Measurements from ENCODE around the gene MTFP1.
"Not testable (repeated sequence)": the region's sequence is repeated elsewhere in the genome, so short reads cannot be mapped to it uniquely, and the experiment has no call there.

The MTFP1 gene

DNA sequence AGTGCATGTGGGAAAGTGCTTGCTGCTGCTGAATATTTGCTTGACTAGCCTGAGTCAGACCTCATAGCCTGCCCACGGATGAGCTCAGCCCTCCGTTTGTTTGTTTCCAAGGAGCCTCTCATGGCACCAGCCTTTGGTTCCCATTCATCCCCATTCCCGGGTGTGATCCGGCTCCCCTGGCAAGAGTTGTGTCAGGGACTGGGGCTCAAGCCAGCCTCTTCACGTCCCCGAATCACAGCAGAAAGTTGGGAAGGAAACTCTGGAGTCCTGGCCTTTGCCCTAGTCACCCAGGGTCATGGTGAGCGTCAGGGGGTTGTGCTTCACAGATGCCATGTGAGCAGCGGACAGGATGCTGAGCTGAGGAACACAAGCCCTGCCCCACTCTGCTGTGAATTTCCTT lies 32.4 kb downstream of the MTFP1 start:
- Histone ChIP-seq H3K36me3 (ENCODE audit: insufficient read depth, low read length) (no peaks in the 10 kb centered on the region), H3K4me3 (ENCODE audit: low read length) (no peak overlapping the region), H2AFZ (ENCODE audit: low read depth, low read length) (no peak overlapping the region), H3K9me3 (ENCODE audit: low read length) (no peaks in the 10 kb centered on the region), H3K27me3 (ENCODE audit: insufficient read depth, low read length) (peaks cover 1% of the 10 kb centered on the region), H3K4me1 (ENCODE audit: insufficient read depth, low read length) (no peaks in the 10 kb centered on the region)

DNA sequence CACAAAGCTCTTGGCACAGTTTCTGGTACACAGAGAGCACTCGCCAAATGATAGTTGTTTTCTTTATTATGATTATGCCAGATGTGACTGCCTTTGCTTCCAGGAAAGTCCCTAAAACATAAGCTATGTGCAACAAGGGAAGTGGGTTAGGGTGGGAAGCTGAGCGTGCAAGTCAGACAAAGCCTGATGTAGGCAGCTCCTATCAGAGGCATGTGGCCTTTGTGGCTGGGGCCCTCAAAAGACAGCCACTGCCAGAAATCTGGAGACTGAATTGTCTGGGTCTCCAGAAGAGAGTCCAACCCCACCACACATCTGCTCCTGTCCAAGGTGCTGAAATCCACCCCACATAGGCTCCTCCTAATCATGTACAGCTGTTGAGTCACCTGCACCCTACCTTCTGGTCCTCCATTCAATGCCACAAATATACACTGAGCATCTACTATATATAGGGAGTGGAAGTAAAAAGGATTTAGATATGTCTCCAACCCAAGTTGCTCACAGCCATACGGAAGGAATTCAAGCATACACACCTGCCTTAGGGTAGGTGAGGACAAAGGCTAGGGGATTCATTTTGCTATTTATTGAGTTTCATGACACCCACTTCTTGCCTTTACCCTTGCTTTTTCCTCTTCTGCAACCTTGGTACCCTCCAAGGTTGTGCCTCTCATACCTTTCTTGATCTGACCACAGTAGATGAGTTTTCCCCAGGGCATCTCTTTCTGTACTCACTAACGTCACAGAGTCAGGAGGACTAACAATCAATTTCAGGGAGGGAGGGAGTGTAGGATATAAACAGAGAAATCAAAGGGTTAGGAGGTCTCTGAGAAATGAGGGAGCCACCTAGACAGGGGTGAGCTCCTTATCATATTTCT lies 33.8 kb downstream of the MTFP1 start:
- H3K4me1 ChIP-seq (ENCODE audit: insufficient read depth, low read length), result no peaks in the 10 kb centered on the region
- H3K9me3 ChIP-seq (ENCODE audit: low read length), result no peaks in the 10 kb centered on the region
- peaks cover 6% of the 10 kb centered on the region for H3K27me3 ChIP-seq (ENCODE audit: insufficient read depth, low read length)
- H3K4me3 ChIP-seq (ENCODE audit: low read length), result no peak overlapping the region
- H2AFZ ChIP-seq (ENCODE audit: low read depth, low read length), result no peak overlapping the region
- no peaks in the 10 kb centered on the region for H3K36me3 ChIP-seq (ENCODE audit: insufficient read depth, low read length)

DNA sequence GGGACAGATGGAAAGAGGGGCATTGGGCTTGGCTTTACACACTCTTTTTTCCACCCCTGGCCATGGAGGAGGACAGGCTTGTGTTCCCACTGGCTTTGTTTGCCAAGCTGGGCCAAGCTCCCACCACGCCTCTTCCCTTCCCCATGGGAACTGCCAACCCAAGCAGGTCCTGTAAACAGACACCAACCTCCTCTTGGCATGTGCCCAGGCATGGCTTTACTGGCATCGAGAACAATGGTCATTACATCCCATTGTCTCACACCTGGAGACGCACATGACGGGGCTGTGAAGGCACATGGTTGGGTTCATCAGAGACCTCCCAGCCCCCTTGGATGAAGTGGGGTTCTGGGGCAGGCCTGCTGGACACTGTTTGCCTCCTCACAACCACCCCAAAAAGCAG lies 34.6 kb downstream of the MTFP1 start:
- Histone ChIP-seq H2AFZ (ENCODE audit: low read depth, low read length) (no peak overlapping the region), H3K27me3 (ENCODE audit: insufficient read depth, low read length) (peaks cover 6% of the 10 kb centered on the region), H3K9me3 (ENCODE audit: low read length) (no peaks in the 10 kb centered on the region), H3K4me1 (ENCODE audit: insufficient read depth, low read length) (no peaks in the 10 kb centered on the region), H3K36me3 (ENCODE audit: insufficient read depth, low read length) (no peaks in the 10 kb centered on the region), H3K4me3 (ENCODE audit: low read length) (no peak overlapping the region)

DNA sequence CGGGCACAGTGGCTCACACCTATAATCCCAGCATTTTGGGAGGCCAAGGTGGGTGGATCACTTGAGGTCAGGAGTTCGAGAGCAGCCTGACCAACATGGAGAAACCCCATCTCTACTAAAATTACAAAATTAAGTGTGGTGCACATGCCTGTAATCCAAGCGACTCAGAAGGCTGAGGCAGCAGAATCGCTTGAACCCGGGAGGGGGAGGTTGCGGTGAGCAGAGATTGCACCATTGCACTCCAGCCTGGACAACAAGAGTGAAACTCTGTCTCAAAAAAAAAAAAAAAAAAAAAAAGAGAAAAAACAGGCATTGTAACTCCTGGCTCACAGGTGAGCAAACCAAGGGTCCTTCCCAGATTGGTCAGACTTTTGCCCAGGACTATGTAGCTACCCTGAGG lies 35.0 kb downstream of the MTFP1 start:
- not testable (repeated sequence) for H3K4me3 ChIP-seq (ENCODE audit: low read length); H3K36me3 ChIP-seq (ENCODE audit: insufficient read depth, low read length); H3K9me3 ChIP-seq (ENCODE audit: low read length); H3K27me3 ChIP-seq (ENCODE audit: insufficient read depth, low read length); H3K4me1 ChIP-seq (ENCODE audit: insufficient read depth, low read length); H2AFZ ChIP-seq (ENCODE audit: low read depth, low read length)

DNA sequence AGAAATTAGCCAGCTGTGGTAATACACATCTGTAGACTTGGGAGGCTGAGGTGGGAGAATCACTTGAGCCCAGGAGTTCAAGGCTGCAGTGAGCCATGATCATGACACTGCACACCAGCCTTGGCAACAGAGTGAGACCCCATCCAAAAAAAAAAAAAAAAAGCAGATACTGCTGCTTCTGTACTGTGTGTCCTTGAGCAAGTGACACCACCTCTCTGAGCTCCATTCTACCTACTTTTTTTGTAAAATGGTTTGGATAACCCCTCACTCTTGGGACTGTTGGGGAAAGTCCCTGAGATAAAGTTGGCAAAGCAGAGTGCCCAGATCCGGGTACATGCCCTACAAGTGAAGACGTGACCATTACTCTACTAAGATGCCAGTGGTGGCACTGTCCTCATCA lies 43.6 kb downstream of the MTFP1 start:
- H3K4me3 ChIP-seq (ENCODE audit: low read length), result no peak overlapping the region
- no peak overlapping the region for H2AFZ ChIP-seq (ENCODE audit: low read depth, low read length)
- H3K9me3 ChIP-seq (ENCODE audit: low read length), result no peaks in the 10 kb centered on the region
- H3K36me3 ChIP-seq (ENCODE audit: insufficient read depth, low read length), result no peaks in the 10 kb centered on the region
- no peaks in the 10 kb centered on the region for H3K4me1 ChIP-seq (ENCODE audit: insufficient read depth, low read length)
- peaks cover 13% of the 10 kb centered on the region for H3K27me3 ChIP-seq (ENCODE audit: insufficient read depth, low read length)

DNA sequence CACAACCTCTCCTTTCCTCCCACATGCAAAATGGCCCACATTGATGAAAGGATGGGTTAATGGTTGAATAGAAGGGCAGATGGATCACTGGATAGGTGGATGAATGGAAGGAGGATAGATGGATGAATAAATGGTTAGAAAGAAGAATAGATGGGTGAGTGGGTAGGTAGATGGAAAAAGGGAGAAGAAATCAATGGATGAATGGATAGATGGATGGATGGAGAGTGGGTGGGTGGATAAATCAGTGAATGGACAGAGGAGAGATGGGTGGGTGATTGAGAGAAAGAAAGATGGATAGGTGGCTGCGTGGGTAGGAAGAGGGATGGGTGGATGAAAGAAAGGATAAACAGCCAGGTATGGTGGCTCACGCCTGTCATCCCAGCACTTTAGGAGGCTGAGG lies 45.1 kb downstream of the MTFP1 start:
- Histone ChIP-seq H3K4me3 (ENCODE audit: low read length) (no peak overlapping the region), H3K36me3 (ENCODE audit: insufficient read depth, low read length) (no peaks in the 10 kb centered on the region), H2AFZ (ENCODE audit: low read depth, low read length) (no peak overlapping the region), H3K9me3 (ENCODE audit: low read length) (no peaks in the 10 kb centered on the region), H3K27me3 (ENCODE audit: insufficient read depth, low read length) (peaks cover 13% of the 10 kb centered on the region), H3K4me1 (ENCODE audit: insufficient read depth, low read length) (no peaks in the 10 kb centered on the region)

DNA sequence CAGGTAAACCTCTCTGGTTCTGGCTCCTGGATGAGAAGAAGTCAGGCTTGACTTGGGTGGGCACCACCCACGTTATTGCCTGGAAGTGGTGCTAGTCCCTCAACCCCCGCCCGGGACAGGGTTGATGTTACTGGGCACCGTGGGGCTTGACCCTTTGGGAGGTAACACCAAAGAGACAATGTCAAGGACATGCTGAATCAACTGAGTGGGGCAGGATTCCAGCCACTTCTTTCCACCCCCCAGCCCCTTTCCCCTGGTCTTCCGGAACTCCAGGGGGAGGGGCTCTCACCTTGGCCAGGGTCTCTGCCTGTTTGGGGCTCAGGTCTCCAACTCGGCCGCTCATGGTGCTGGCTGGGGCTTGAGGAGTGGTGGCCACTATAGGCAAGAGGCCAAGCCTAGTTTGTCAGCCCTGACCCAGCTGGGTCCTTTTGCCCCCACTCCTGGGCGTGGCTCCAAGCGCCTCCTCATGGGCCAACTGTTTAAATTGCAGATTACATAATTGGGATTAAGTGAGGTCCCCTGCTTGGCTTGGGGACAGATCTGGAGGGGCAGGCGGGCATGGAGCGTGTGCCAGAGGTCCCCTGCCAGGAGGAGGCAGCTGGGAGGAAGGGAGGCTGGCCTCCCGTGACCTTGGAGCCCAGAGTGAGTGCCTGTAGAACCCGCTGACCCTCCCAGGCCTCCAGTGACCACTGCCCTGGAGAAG lies 46.2 kb downstream of the MTFP1 start, which contains the start of gene SEC14L3:
TSS of gene SEC14L3 (minus strand) at position 402 of the 703 bp plus-strand sequence. CDS start at position 343, 59 bp downstream.
- Histone ChIP-seq H3K4me3 (ENCODE audit: low read length) (no peak within 1 kb of the TSS), H3K27me3 (ENCODE audit: insufficient read depth, low read length) (peaks cover 10% of the 10 kb centered on the region), H3K9me3 (ENCODE audit: low read length) (no peaks in the 10 kb centered on the region), H2AFZ (ENCODE audit: low read depth, low read length) (no peak within 1 kb of the TSS), H3K4me1 (ENCODE audit: insufficient read depth, low read length) (no peaks in the 10 kb centered on the region), H3K36me3 (ENCODE audit: insufficient read depth, low read length) (no peaks in the 10 kb centered on the region)

DNA sequence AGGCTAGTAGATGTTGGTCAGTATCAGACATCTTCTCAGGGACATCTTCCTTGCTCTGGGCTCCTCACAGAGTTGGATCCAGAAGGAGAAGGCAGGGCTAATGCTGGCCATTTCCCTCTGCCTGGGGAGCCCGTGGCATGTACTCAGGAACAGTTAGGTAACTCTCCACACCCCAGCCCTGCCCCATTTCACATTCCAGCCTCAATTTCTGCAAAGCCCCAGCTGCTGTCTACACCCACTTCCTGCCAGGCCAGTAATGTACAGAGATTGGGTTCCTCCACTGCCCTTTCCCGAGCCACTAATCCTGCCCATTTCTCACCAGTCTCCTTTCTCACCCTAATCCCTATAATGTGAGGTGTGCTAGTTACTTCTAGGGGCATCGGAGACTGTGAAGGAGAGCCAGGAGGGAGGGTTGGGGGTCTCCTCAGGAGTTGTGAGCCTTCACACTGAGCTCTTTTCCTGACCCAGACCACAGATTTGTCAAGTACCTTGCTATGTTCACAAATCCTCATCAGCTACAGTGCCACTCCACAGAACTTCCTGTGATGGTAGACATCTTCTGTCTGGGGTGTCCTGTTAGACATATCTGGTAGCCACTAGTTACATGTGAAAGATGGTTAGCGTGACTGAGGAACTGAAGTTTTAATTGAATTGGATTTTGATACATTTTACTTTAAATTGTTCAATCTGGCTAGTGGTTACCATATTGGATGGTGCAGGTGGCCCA lies 47.6 kb downstream of the MTFP1 start:
- peaks cover 16% of the 10 kb centered on the region for H3K27me3 ChIP-seq (ENCODE audit: insufficient read depth, low read length)
- no peaks in the 10 kb centered on the region for H3K36me3 ChIP-seq (ENCODE audit: insufficient read depth, low read length)
- H3K9me3 ChIP-seq (ENCODE audit: low read length), result no peaks in the 10 kb centered on the region
- H2AFZ ChIP-seq (ENCODE audit: low read depth, low read length), result no peak overlapping the region
- H3K4me1 ChIP-seq (ENCODE audit: insufficient read depth, low read length), result no peaks in the 10 kb centered on the region
- no peak overlapping the region for H3K4me3 ChIP-seq (ENCODE audit: low read length)

DNA sequence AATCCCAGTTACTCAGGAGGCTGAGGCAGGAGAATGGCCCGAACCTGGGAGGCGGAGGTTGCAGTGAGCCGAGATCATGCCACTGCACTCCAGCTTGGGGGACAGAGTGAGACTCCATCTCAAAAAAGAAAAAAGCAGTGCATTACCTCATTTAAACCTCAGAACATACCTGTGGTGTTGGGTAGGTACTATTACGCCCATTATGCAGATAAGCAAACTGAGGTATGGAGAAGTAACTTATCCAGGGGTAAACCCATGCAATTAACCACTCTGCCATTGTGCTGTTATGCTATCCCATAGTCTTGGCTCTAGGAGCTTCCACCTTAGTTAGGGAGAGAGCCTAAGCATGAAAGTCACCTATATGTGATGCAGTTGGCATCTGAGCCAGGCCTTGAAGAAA lies 48.6 kb downstream of the MTFP1 start:
- Histone ChIP-seq H2AFZ (ENCODE audit: low read depth, low read length) (no peak overlapping the region), H3K9me3 (ENCODE audit: low read length) (no peaks in the 10 kb centered on the region), H3K27me3 (ENCODE audit: insufficient read depth, low read length) (peaks cover 22% of the 10 kb centered on the region), H3K4me1 (ENCODE audit: insufficient read depth, low read length) (no peaks in the 10 kb centered on the region), H3K4me3 (ENCODE audit: low read length) (no peak overlapping the region), H3K36me3 (ENCODE audit: insufficient read depth, low read length) (no peaks in the 10 kb centered on the region)

DNA sequence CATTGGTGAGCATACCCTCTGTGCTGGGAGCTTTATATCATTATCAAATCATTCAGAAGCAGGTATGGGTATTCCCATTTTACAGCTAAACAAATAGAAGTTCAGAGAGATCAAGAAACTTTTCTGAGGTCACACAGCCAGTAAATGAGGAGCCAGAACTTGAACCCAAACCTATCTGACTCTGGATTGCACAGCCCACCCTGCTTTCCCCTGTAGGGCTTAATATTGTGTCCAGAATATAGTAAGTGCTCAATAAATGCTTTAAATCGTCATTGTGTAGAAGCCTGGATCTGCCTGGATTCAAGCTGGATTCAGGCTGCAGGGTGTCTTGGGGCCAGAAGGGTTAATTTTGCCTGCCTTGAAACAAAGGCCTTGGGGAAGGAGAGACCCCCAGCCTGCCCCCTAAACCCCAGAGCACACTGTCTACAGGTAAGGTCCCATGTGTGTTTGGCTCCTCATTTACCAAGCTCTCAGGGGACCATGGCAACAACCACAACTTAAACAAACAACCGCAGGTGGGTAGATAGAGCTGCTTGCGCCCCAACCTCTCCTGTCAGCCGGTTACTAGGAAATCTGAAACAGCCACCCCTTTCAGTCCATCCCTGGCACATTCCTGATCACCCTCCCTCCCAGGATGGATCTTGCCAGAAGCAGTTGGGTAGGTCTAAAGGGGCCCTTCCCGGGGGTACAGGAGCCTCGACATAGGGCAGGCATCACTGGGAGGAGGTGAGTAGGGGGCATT lies 49.3 kb downstream of the MTFP1 start:
- no peak overlapping the region for H2AFZ ChIP-seq (ENCODE audit: low read depth, low read length)
- H3K27me3 ChIP-seq (ENCODE audit: insufficient read depth, low read length), result peaks cover 22% of the 10 kb centered on the region
- H3K4me1 ChIP-seq (ENCODE audit: insufficient read depth, low read length), result no peaks in the 10 kb centered on the region

More for the DNA sequence above, 49.3 kb downstream of the MTFP1 start:
- Histone ChIP-seq H3K9me3 (ENCODE audit: low read length) (no peaks in the 10 kb centered on the region), H3K36me3 (ENCODE audit: insufficient read depth, low read length) (no peaks in the 10 kb centered on the region), H3K4me3 (ENCODE audit: low read length) (no peak overlapping the region)

Measured in neuron (in vitro differentiated cells).